ENCODE measurements around the gene ZNF655.

Gene ZNF655

DNA sequence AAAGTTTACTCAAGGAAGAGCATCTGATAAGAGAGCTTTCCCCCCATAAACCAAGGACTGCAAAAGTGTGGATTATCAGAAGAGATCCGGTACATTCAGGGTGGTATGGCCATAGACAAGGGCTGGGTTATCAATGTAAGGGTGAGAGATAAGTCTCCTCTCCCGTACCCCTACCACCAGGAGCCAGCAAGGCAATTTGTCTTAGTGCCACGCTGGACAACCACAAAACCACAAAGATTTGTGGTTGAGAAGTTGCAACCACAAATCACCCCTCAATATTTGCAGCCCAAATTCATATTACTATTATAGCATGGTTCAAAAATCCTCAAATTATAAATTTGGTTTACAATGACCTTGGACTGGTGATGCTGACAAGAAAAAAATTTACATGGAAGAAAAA, 56.1 kb downstream of the ZNF655 start:
- Histone ChIP-seq H2AFZ (ENCODE audit: low read length) (no peak overlapping the region), H3K27me3 (replicated peaks; ENCODE audit: insufficient read depth, low read length) (no peaks in the 10 kb centered on the region)

GRCh38 chr7:99615989-99616358, 57.5 kb downstream of the ZNF655 start:
- Histone ChIP-seq H2AFZ (ENCODE audit: low read length) (peak overlapping the region; percentile 99), H3K27me3 (replicated peaks; ENCODE audit: insufficient read depth, low read length) (no peaks in the 10 kb centered on the region), H4K20me1 (ENCODE audit: insufficient read depth, low read length) (no peaks in the 10 kb centered on the region), H3K4me2 (ENCODE audit: low read depth, low read length) (peak overlapping the region; percentile 87), H3K36me3 (replicated peaks; ENCODE audit: insufficient read depth, low read length) (peaks cover 3% of the 10 kb centered on the region; the same call in 1 of the 2 replicates), H3K9ac (ENCODE audit: low read length) (peak overlapping the region; percentile 97; the same call in 1 of the 2 replicates), H3K27ac (ENCODE audit: low read length) (no peak overlapping the region), H3K4me1 (ENCODE audit: low read length) (peaks cover 9% of the 10 kb centered on the region), H3K9me3 (replicated peaks; ENCODE audit: insufficient read depth, low read length) (no peaks in the 10 kb centered on the region), H3K9me2 (replicated peaks; ENCODE audit: insufficient read depth, low read length) (no peaks in the 10 kb centered on the region), H3K4me3 (ENCODE audit: low read length) (peak overlapping the region; percentile 100), H3K79me2 (ENCODE audit: low read length) (peaks cover 42% of the 10 kb centered on the region), H3F3A (ENCODE audit: insufficient read depth, low read length) (no peaks in the 10 kb centered on the region)
- TF ChIP-seq EZH2phosphoT487 (IDR thresholded peaks at IDR 0.05; ENCODE audit: low read length) (no peak), EZH2 (optimal IDR thresholded peaks at IDR 0.05; ENCODE audit: low read depth, low read length) (no peak), CTCF (IDR thresholded peaks at IDR 0.05; ENCODE audit: low read length) (no peak)
- DNase-seq: no peak

More for the DNA sequence above, 56.1 kb downstream of the ZNF655 start:
- no peaks in the 10 kb centered on the region for H4K20me1 ChIP-seq (ENCODE audit: insufficient read depth, low read length)
- H3K9me3 ChIP-seq (replicated peaks; ENCODE audit: insufficient read depth, low read length): no peaks in the 10 kb centered on the region
- H3K36me3 ChIP-seq (replicated peaks; ENCODE audit: insufficient read depth, low read length): 0 out of 2 replicates have a peak, but pooled peaks cover 3% of the 10 kb centered on the region
- peaks cover 9% of the 10 kb centered on the region for H3K4me1 ChIP-seq (ENCODE audit: low read length)
- no peaks in the 10 kb centered on the region for H3K9me2 ChIP-seq (replicated peaks; ENCODE audit: insufficient read depth, low read length)
- no peak overlapping the region for H3K27ac ChIP-seq (ENCODE audit: low read length)
- peaks cover 31% of the 10 kb centered on the region for H3K79me2 ChIP-seq (ENCODE audit: low read length)
- no peak overlapping the region for H3K4me2 ChIP-seq (ENCODE audit: low read depth, low read length)
- no peak for DNase-seq
- H3F3A ChIP-seq (ENCODE audit: insufficient read depth, low read length): no peaks in the 10 kb centered on the region
- no peak overlapping the region for H3K4me3 ChIP-seq (ENCODE audit: low read length)
- H3K9ac ChIP-seq (ENCODE audit: low read length): no peak overlapping the region
- TF ChIP-seq CTCF (IDR thresholded peaks at IDR 0.05; ENCODE audit: low read length): no peak
- no peak for TF ChIP-seq EZH2 (optimal IDR thresholded peaks at IDR 0.05; ENCODE audit: low read depth, low read length)
- TF ChIP-seq EZH2phosphoT487 (IDR thresholded peaks at IDR 0.05; ENCODE audit: low read length): no peak

- H3K9ac ChIP-seq (ENCODE audit: low read length): peak within 1 kb of the TSS; percentile 97
- peak within 1 kb of the TSS; percentile 99 for H2AFZ ChIP-seq (ENCODE audit: low read length)
- peak within 1 kb of the TSS; percentile 46; the same call in 1 of the 2 replicates for H3K27ac ChIP-seq (ENCODE audit: low read length)
- H3K4me2 ChIP-seq (ENCODE audit: low read depth, low read length): peak within 1 kb of the TSS; percentile 87
- peak; percentile 95 for DNase-seq
- peak within 1 kb of the TSS; percentile 100 for H3K4me3 ChIP-seq (ENCODE audit: low read length)
- H3K79me2 ChIP-seq (ENCODE audit: low read length): peaks cover 42% of the 10 kb centered on the region
- peaks cover 9% of the 10 kb centered on the region for H3K4me1 ChIP-seq (ENCODE audit: low read length)
- peaks cover 3% of the 10 kb centered on the region; the same call in 1 of the 2 replicates for H3K36me3 ChIP-seq (replicated peaks; ENCODE audit: insufficient read depth, low read length)
- H3K9me2 ChIP-seq (replicated peaks; ENCODE audit: insufficient read depth, low read length): no peaks in the 10 kb centered on the region
- H3K27me3 ChIP-seq (replicated peaks; ENCODE audit: insufficient read depth, low read length): no peaks in the 10 kb centered on the region
- no peaks in the 10 kb centered on the region for H3K9me3 ChIP-seq (replicated peaks; ENCODE audit: insufficient read depth, low read length)
- no peaks in the 10 kb centered on the region for H3F3A ChIP-seq (ENCODE audit: insufficient read depth, low read length)
- no peak for TF ChIP-seq EZH2phosphoT487 (IDR thresholded peaks at IDR 0.05; ENCODE audit: low read length)
- TF ChIP-seq CTCF (IDR thresholded peaks at IDR 0.05; ENCODE audit: low read length): peak; percentile 59
- H4K20me1 ChIP-seq (ENCODE audit: insufficient read depth, low read length): no peaks in the 10 kb centered on the region
Observed at GRCh38 chr7:99616359-99617191, 58.1 kb downstream of the ZNF655 start, which contains the start of gene ZSCAN25. Gene ZSCAN25 (plus strand): TSS chr7:99616946. CDS start chr7:99619607, 2,661 bp downstream.

All from MM.1S (cell line).